ENCODE measurements around the gene ZNF423. TPM values are rescaled to one million over a fixed set of nuclear protein-coding genes. Genes with fewer than 3 reads are reported as not detected.

Gene ZNF423
- polyA plus RNA-seq, 1 of the 3 experiments (the other 2 are of a cell fraction), result 1.2 TPM

DNA sequence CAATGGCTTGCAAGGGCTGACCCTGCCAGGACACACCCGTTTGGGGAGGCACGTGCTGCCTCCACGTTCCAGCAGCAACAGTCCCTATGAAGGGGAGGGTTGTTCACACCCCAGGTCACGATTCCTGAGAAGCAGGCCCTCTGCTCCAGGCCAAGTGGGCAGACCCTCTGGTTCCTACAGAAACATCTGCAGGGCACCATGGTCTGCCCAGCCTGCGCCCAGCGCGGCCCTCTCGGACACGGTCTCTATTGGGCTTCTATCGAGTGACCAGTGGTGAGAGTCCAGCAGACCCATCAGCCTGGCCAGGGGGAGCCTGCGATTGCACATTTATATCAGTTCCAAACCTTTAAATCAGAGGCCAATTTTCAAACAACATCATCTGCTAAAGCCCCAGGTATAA lies 128.3 kb downstream of the ZNF423 start:
- POLR2A ChIA-PET, result no interaction called here
- no peak overlapping the region for H2AFZ ChIP-seq (ENCODE audit: low read depth)
- H3K27ac ChIP-seq (ENCODE audit: low read depth in 2 of 2, low read length in 1 of 2), result no peak overlapping the region
- no peak for DNase-seq
- TF ChIP-seq RFX5 (IDR thresholded peaks at IDR 0.05; ENCODE audit: low read length) (no peak), RAD21 (IDR thresholded peaks at IDR 0.05; ENCODE audit: low read length) (no peak), TEAD4 (IDR thresholded peaks at IDR 0.05; ENCODE audit: borderline replicate concordance, insufficient read depth) (no peak), GABPA (IDR thresholded peaks at IDR 0.05; ENCODE audit: low read depth) (no peak), YY1 (IDR thresholded peaks at IDR 0.05; ENCODE audit: low read depth) (no peak), SMC3 (IDR thresholded peaks at IDR 0.05; ENCODE audit: low read depth, low read length) (no peak), RCOR1 (IDR thresholded peaks at IDR 0.05; ENCODE audit: low read length) (no peak), JUND (IDR thresholded peaks at IDR 0.05) (no peak), POLR2AphosphoS5 (IDR thresholded peaks at IDR 0.05; ENCODE audit: low read depth, low read length) (no peak), ELF1 (IDR thresholded peaks at IDR 0.05) (no peak), TCF12 (IDR thresholded peaks at IDR 0.05) (no peak), MXI1 (IDR thresholded peaks at IDR 0.05; ENCODE audit: low read depth, low read length) (no peak), RXRA (IDR thresholded peaks at IDR 0.05; ENCODE audit: borderline replicate concordance, low read depth) (no peak), EP300 (IDR thresholded peaks at IDR 0.05; ENCODE audit: borderline replicate concordance in 1 of 2, low read depth in 1 of 2, low read length in 1 of 2) (no peak), CHD2 (IDR thresholded peaks at IDR 0.05; ENCODE audit: low read length, partially characterized antibody) (no peak)
- H3K9me3 ChIP-seq, result no peaks in the 10 kb centered on the region
- H3K9me2 ChIP-seq, result no peaks in the 10 kb centered on the region
- no peaks in the 10 kb centered on the region for H3K27me3 ChIP-seq (ENCODE audit: insufficient read depth)
- no peaks in the 10 kb centered on the region for H3K79me2 ChIP-seq (ENCODE audit: insufficient read depth)
- no peak overlapping the region for H3K4me3 ChIP-seq (ENCODE audit: low read depth in 2 of 2, low read length in 1 of 2)
- H4K20me1 ChIP-seq (ENCODE audit: insufficient read depth), result no peaks in the 10 kb centered on the region
- no peaks in the 10 kb centered on the region for H3F3A ChIP-seq (replicated peaks; ENCODE audit: insufficient read depth)
- CTCF ChIA-PET, result no interaction called here
- 67% methylated on average over 10 of the region's 11 CpGs for WGBS (ENCODE audit: low lambda C conversion rate)
- no peak overlapping the region for H3K9ac ChIP-seq
- no peaks in the 10 kb centered on the region for H3K36me3 ChIP-seq (replicated peaks in 1 of 2; ENCODE audit: control insufficient read depth in 1 of 2, insufficient read depth in 2 of 2, low read length in 1 of 2)
- H3K4me2 ChIP-seq, result no peak overlapping the region
- H3K4me1 ChIP-seq (ENCODE audit: control insufficient read depth in 1 of 2, insufficient read depth in 2 of 2, low read depth in 1 of 2, low read length in 1 of 2), result peaks cover 0 to 22% of the 10 kb centered on the region in 2 experiments; a peak in 1 of 4 replicates

DNA sequence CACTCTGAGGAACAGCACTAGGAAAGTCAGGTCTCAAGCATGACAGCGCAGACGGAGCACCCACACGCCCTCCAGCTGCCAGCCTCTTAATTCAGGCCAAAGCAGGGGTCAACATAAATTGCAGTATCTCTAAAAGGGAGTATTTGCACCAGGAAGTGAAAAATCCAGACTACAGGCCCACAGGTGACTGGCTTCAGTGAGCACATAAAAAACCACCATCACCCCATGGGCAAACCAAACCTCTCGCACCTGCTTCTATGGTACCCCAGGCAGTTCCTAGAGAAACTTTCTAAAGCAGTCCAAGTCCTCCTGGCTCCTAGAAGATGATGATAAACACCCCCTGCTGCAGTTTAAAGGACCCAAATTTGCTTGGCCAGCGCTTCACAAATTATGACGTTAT lies 129.8 kb downstream of the ZNF423 start:
- H3K36me3 ChIP-seq (replicated peaks in 1 of 2; ENCODE audit: control insufficient read depth in 1 of 2, insufficient read depth in 2 of 2, low read length in 1 of 2), result no peaks in the 10 kb centered on the region
- peaks cover 0 to 22% of the 10 kb centered on the region in 2 experiments; a peak in 1 of 4 replicates for H3K4me1 ChIP-seq (ENCODE audit: control insufficient read depth in 1 of 2, insufficient read depth in 2 of 2, low read depth in 1 of 2, low read length in 1 of 2)
- H3K79me2 ChIP-seq (ENCODE audit: insufficient read depth), result no peaks in the 10 kb centered on the region
- H3K9me2 ChIP-seq, result no peaks in the 10 kb centered on the region
- H2AFZ ChIP-seq (ENCODE audit: low read depth), result no peak overlapping the region
- H3K4me3 ChIP-seq (ENCODE audit: low read depth in 2 of 2, low read length in 1 of 2), result no peak overlapping the region
- H3K27me3 ChIP-seq (ENCODE audit: insufficient read depth), result no peaks in the 10 kb centered on the region
- peak; percentile 48 for DNase-seq
- H3F3A ChIP-seq (replicated peaks; ENCODE audit: insufficient read depth), result no peaks in the 10 kb centered on the region
- no peaks in the 10 kb centered on the region for H4K20me1 ChIP-seq (ENCODE audit: insufficient read depth)
- TF ChIP-seq, protein P1, sequence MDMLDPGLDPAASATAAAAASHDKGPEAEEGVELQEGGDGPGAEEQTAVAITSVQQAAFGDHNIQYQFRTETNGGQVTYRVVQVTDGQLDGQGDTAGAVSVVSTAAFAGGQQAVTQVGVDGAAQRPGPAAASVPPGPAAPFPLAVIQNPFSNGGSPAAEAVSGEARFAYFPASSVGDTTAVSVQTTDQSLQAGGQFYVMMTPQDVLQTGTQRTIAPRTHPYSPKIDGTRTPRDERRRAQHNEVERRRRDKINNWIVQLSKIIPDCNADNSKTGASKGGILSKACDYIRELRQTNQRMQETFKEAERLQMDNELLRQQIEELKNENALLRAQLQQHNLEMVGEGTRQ (IDR thresholded peaks at IDR 0.05; ENCODE audit: borderline replicate concordance, low read depth, low read length), result no peak
- TF ChIP-seq MXI1 (IDR thresholded peaks at IDR 0.05; ENCODE audit: low read depth, low read length) (no peak), SIN3A (IDR thresholded peaks at IDR 0.05; ENCODE audit: borderline replicate concordance, low read depth, low read length) (no peak), GABPA (IDR thresholded peaks at IDR 0.05; ENCODE audit: low read depth) (no peak), RFX5 (IDR thresholded peaks at IDR 0.05; ENCODE audit: low read length) (no peak)
- peak overlapping the region in 1 of 2 experiments; percentile 34; a peak in 1 of 4 replicates for H3K27ac ChIP-seq (ENCODE audit: low read depth in 2 of 2, low read length in 1 of 2)
- ChIA-PET CTCF (interaction anchor here (1.2 kb wide), 1 partner anchor 11 kb away, joined by 3 read pairs; no protein-coding TSS in a partner anchor), POLR2A (no interaction called here)
- no peak overlapping the region for H3K4me2 ChIP-seq
- no peak overlapping the region for H3K9ac ChIP-seq
- 61% methylated on average over 6 of the region's 6 CpGs for WGBS (ENCODE audit: low lambda C conversion rate)
- H3K9me3 ChIP-seq, result no peaks in the 10 kb centered on the region
